Measurements from ENCODE around the gene ZWILCH. TPM values are rescaled to one million over a fixed set of nuclear protein-coding genes. Genes with fewer than 3 reads are reported as not detected.

The ZWILCH gene
- total RNA-seq, 4 donors from 2014 or later = 2.9 to 6.0 (median 4.5) TPM

DNA sequence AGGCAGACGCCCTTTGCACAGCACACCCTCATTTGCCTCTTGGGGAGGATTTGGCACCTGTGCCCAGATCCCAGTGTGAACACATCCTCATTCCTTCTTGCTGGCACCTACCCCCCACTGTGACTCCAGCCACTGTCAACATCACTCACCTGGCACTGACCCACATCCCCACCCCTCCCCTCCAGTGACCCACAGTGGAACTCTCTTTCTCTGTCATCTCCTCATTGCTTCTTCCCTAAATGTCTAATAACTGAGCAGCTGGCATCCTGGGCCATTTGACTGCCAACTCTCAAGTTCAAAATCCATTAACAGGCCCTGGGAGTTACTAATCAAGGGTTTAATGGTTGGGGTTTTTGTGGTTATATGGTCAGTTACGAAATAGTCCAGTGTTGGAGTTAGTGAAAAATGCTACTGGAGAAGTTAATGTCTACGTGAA, 22.0 kb upstream of the ZWILCH start:
- TF ChIP-seq, protein P1, sequence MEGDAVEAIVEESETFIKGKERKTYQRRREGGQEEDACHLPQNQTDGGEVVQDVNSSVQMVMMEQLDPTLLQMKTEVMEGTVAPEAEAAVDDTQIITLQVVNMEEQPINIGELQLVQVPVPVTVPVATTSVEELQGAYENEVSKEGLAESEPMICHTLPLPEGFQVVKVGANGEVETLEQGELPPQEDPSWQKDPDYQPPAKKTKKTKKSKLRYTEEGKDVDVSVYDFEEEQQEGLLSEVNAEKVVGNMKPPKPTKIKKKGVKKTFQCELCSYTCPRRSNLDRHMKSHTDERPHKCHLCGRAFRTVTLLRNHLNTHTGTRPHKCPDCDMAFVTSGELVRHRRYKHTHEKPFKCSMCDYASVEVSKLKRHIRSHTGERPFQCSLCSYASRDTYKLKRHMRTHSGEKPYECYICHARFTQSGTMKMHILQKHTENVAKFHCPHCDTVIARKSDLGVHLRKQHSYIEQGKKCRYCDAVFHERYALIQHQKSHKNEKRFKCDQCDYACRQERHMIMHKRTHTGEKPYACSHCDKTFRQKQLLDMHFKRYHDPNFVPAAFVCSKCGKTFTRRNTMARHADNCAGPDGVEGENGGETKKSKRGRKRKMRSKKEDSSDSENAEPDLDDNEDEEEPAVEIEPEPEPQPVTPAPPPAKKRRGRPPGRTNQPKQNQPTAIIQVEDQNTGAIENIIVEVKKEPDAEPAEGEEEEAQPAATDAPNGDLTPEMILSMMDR (IDR thresholded peaks at IDR 0.05; ENCODE audit: low read depth) = no peak

DNA sequence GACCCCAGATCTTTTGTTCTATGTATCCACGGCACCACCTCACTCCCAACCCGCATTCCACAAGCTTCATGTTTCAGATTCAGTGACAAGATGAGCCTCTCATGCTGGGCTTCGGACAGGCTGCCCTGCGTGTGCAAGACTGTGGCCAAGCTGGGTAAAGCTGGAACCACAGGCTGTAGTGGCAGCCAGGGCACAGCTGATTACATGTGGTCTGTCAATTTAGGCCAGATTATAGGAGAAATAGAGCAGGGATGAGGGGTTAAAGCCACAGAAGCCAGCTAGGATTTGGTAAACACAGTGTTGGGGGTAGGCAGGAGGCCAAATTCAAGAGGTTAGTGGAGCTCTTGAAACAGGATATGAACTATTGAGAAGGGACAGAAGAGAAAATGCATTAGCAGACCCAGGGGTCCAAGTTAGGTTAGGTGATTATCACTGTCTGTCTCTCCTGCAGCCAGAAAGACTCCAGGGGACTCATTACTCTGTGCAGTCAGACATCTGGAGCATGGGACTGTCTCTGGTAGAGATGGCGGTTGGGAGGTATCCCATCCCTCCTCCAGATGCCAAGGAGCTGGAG, 20.5 kb upstream of the ZWILCH start:
- TF ChIP-seq, protein P1 (IDR thresholded peaks at IDR 0.05; ENCODE audit: low read depth) = no peak

DNA sequence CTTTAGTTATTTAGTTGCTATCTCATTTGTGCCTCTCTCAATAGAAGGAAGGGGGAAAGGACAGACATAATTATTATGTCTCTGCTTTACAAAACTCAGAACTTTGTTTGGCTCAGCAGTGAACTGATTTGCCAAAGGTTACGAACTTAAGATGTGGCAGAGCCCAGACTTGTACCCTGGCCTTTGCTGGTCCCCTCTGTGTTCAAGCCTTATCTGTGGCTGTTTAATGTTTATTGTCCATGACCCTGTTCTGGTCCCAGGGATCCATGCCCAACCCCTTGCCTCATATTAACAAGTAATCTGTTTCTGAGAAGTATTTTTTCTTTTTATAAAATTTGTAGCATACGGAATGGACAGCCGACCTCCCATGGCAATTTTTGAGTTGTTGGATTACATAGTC, 18.2 kb upstream of the ZWILCH start:
- TF ChIP-seq, protein P1 (IDR thresholded peaks at IDR 0.05; ENCODE audit: low read depth) = no peak

DNA sequence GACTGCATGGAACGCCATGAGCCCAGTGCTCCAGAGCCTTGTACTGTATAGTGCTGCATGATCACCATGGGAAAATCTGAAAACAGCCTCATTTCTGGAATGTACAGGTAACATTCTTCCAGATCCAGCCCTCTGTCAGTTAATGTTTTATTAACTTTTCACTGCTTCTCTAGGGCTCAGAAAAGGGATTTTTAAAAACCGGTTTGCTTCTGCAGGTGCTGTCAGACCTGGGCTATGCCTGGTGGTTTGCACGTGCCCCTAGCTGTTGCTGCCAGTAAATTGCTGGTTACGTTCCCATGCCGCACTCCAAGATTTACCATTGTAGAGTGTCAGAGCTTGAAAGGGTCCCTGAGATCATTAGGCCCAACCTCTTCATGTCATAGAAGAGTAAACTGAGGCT, 16.6 kb upstream of the ZWILCH start:
- TF ChIP-seq, protein P1 (IDR thresholded peaks at IDR 0.05; ENCODE audit: low read depth) = no peak

DNA sequence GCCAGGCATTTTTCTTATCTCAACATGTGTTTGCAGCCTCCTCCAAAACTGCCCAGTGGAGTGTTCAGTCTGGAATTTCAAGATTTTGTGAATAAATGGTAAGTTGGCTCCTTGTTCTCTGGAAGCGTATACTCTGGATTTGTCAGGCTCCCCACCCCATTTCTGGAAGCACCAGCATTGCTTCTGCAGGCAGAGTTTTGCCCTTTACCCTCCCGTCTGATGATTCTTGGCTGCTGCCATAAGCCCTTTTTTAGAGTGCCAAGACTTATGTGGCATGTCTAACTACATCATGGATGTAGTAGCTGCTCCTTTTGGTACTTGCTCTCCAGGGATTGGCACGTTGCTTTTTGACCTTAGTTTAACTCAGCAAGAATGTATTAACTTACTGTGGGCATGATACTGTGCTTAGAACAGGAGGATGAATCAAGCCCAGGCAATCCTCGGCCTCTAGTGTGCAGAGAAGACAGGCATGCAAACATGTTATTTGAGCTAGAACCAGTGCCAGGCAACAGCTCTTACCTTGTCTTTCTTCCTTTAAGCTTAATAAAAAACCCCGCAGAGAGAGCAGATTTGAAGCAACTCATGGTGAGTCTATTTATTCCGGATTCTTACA, 15.8 kb upstream of the ZWILCH start:
- TF ChIP-seq, protein P1 (IDR thresholded peaks at IDR 0.05; ENCODE audit: low read depth) = no peak

DNA sequence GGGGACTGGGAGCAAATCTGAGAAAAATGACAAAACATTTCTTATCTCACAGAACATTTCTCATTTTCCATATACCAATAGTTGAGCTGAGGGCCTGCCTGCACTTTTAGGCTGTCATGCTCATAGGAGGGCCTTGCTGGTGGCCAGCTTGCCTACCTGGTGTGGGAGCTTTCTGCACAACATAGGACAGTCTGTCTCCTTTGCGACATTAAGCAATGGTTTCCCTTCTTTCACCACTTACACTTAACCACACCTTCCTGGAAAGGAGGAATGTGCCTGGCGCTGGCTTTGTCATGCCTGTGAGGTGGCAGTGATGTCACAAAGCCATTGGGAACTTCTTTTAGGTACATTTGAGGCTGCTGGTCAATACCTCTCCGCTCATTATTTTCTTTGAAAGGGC, 13.3 kb upstream of the ZWILCH start:
- TF ChIP-seq, protein P1 (IDR thresholded peaks at IDR 0.05; ENCODE audit: low read depth) = no peak

DNA sequence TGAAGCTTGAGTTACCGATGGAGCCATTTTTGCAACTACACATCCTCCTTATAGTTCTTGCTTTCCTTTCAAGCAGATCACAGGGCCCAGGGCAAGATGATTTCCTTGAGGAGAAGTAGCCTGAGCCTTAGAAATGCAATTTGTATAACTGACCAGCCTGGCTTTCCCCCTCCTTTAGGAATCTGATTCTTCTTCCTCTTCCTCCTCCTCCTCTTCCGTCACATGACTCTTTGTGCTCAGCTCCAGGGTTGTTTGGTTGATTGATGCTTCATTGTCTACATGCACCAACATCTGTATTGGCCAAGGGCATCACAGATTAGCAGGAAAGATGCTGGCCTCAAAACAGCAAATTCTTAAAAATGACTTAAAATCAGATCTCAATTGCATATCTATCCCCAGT, 10.9 kb upstream of the ZWILCH start:
- TF ChIP-seq, protein P1 (IDR thresholded peaks at IDR 0.05; ENCODE audit: low read depth) = no peak
